Thoracic aorta (tissue), 2 donors: ENCODE results near the gene PHB1. TPM values are rescaled to one million over a fixed set of nuclear protein-coding genes. Genes with fewer than 3 reads are reported as not detected.
"Not testable (repeated sequence)": the region's sequence is repeated elsewhere in the genome, so short reads cannot be mapped to it uniquely, and the experiment has no call there.

ENCODE experiments used
- ATAC-seq: fragments of 150-250 bp; one replicate; pipeline ENCODE4 v1.8.0; 2017; ENCODE audit warnings: low read depth; ENCODE audit not compliant: insufficient number of reproducible peaks, low FRiP score
- DNase-seq: peaks from one replicate; pipeline ENCODE4 v3.0.0-alpha.2; 2020; ENCODE audit warnings: low spot score
- H3K27ac ChIP-seq, 2 donors: fragments of 200-600 bp; sonication (generic); 1 replicate in 1 of 2; 2 replicates in 1 of 2; pipeline ENCODE4 v1.5.1; 2016; ENCODE audit warnings: mild to moderate bottlenecking in 2 of 2, moderate library complexity in 2 of 2
- H3K27me3 ChIP-seq: fragments of 200-600 bp; sonication (generic); replicated peaks from 2 replicates; pipeline ENCODE4 v1.6.0; 2016; ENCODE audit warnings: mild to moderate bottlenecking; ENCODE audit not compliant: insufficient read depth
- H3K36me3 ChIP-seq: fragments of 200-600 bp; sonication (generic); one replicate; pipeline ENCODE4 v1.5.1; 2016
- H3K4me1 ChIP-seq, 2 donors: fragments of 200-600 bp; sonication (generic); 1 replicate in 1 of 2; 2 replicates in 1 of 2; pipeline versions ENCODE4 v1.5.1 to v1.6.0; 2016; ENCODE audit warnings: low read depth in 2 of 2, mild to moderate bottlenecking in 1 of 2; ENCODE audit not compliant: control insufficient read depth in 1 of 2
- H3K4me3 ChIP-seq: fragments of 200-600 bp; sonication (generic); 2 replicates; pipeline ENCODE4 v1.5.1; 2016; ENCODE audit warnings: mild to moderate bottlenecking
- H3K9me3 ChIP-seq: fragments of 200-600 bp; sonication (generic); 2 replicates; pipeline ENCODE4 v1.5.1; 2016
- total RNA-seq, 2 donors: library from RNA; depleted of rRNA; stranded (reverse); fragments of >200 nt; gene quantifications; one replicate each; pipeline versions ENCODE4 v1.1.0 to v1.2.3, GENCODE V29; 2016
- TF ChIP-seq, protein P1 (sequence below): fragments of 200-600 bp; sonication (generic); IDR thresholded peaks from one replicate; pipeline ENCODE4 v1.5.1; 2019; ENCODE audit warnings: antibody characterized with exemption

Gene PHB1
- total RNA-seq, 2 donors from 2014 or later, result 34.4 to 55.6 TPM

DNA sequence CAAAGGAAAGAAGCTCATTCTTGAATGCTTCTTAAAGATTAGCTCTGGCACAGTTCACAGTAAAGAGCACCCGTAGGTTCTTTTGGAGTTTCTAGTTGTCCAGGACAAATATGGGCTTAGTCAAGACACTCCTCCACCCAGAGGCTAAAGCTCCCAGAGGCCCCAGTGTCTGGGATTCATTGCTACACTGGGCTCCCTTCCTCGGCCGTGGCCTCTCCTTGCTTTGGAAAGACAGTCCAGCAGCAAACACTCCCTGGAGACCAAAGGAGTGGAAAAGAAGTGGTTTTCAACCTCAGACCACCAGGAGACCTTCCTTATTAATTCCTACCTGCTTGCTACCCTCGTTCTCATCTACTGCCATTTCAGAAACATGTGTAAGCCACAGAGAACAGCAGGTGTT lies 17.1 kb downstream of the PHB1 start:
- no peaks in the 10 kb centered on the region for H3K27me3 ChIP-seq
- TF ChIP-seq, protein P1, sequence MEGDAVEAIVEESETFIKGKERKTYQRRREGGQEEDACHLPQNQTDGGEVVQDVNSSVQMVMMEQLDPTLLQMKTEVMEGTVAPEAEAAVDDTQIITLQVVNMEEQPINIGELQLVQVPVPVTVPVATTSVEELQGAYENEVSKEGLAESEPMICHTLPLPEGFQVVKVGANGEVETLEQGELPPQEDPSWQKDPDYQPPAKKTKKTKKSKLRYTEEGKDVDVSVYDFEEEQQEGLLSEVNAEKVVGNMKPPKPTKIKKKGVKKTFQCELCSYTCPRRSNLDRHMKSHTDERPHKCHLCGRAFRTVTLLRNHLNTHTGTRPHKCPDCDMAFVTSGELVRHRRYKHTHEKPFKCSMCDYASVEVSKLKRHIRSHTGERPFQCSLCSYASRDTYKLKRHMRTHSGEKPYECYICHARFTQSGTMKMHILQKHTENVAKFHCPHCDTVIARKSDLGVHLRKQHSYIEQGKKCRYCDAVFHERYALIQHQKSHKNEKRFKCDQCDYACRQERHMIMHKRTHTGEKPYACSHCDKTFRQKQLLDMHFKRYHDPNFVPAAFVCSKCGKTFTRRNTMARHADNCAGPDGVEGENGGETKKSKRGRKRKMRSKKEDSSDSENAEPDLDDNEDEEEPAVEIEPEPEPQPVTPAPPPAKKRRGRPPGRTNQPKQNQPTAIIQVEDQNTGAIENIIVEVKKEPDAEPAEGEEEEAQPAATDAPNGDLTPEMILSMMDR, result no peak
- ATAC-seq (no peak), DNase-seq (no peak)
- H3K27ac ChIP-seq, result no peak overlapping the region
- no peaks in the 10 kb centered on the region for H3K36me3 ChIP-seq
- H3K4me1 ChIP-seq, result peaks cover 0 to 5% of the 10 kb centered on the region in 2 donors
- H3K4me3 ChIP-seq, result no peak overlapping the region
- H3K9me3 ChIP-seq, result no peaks in the 10 kb centered on the region

DNA sequence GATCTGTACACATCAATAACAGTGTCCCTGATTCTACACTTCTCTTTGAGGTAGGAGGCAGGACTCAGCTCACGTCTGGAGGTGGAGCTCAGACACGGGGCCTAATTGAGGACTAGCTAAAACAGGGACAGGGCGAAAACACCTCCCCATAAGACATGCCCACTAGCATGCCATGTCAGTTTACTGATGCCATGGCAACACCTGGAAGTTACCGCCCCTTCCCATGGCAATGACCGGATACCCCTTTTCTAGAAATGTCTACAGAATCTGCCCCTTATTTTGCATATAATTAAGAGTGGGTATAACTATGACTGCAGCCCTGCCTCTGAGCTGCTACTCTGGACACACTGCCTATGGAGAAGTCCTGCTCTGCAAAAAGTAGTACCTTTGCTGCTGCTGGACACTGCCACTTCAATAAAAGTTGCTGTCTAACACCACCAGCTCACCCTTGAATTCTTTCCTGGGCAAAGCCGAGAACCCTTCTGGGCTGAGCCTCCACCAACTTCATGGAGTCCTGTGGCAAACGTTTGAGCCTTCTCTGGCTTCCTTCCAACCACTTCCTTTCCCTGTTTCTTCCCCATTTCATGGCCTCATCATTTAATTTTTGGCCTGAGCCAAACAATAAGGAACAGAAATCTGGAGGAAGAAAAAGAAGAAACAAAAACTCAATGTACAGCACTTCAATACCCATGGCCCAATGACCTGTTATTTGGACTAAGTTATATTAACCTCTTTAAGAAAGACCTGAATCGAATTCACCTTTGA lies 21.0 kb downstream of the PHB1 start:
- H3K9me3 ChIP-seq, result no peaks in the 10 kb centered on the region
- no peak for DNase-seq
- no peak for ATAC-seq
- H3K4me3 ChIP-seq, result no peak overlapping the region
- TF ChIP-seq, protein P1, result no peak
- H3K4me1 ChIP-seq, result peaks cover 3 to 5% of the 10 kb centered on the region in 2 donors
- no peak overlapping the region for H3K27ac ChIP-seq
- H3K36me3 ChIP-seq, result no peaks in the 10 kb centered on the region
- no peaks in the 10 kb centered on the region for H3K27me3 ChIP-seq

DNA sequence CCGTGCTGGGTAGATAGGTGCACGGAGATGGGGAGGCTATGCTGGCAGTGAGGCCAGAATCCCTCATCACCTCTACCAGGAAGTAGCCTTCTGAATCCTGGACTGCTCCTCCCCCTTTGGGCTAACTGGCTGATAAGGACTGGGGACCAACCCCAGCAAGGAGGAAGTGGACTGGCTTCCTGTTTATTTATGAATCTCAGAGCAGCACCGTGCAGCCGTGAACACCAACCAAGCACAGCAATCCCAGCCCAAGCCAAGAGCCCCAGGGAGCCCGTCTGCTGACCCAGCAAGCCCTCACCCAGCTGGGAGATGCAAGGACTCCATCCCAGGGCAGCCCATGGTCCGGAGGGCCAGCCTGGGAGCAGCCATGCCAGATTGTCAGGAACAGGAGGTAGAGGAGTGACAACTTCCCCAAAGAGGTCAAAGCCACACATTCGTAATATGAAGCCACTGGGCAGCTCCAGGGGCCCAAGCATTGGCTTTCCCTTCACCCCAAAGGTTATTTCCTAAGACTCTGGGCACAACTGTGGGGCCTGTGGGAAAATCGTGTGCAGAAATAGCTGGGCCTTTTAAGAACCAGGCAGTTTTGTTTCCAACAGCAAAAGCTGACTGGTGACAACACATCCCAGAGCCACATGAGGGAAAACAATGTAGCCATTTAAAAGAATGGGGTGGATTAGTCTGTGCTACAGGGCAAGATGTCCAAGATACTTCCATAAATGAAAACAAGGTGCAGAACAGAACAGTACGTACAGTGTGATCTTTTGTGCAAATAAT lies 23.9 kb downstream of the PHB1 start:
- no peak for ATAC-seq

DNA sequence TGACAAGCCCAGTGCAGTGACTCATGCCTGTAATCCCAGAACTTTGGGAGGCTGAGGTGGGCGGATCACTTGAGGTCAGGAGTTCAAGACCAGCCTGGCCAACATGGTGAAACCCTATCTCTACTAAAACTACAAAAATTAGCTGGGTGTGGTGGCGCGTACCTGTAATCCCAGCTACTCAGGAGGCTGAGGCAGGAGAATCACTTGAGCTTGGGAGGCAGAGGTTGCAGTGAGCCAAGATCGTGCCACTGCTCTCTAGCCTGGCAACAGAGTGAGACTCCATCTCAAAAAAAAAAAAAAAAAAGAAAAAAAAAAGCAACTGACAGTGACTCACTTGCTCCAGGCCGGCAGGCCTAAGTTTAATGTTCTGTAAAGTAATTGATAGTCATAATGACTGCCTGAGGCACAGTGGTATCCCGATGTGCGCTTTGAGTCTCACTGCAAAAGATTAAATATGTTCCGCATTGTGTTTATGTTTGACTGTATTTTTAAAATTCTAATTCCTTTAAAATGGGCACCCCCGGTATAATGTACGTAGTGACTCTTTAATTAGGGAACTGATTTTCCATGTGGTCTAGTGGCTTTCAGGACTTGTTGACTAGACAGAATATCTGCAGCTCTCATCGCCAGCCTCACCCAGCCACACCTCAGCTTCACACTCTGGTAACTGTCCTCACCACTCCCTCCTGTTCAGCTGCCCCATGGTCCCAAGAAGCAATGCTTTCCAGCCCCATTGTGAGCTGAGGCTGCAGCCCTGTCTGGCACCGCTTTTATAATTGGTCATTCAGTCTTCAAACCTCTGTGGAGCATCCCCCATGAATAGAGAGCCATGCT lies 25.0 kb downstream of the PHB1 start:
- H3K4me1 ChIP-seq, ATAC-seq, H3K27ac ChIP-seq, DNase-seq, H3K36me3 ChIP-seq, H3K4me3 ChIP-seq, H3K9me3 ChIP-seq, H3K27me3 ChIP-seq: not testable (repeated sequence)

More for the DNA sequence above, 23.9 kb downstream of the PHB1 start:
- DNase-seq, result no peak
- TF ChIP-seq, protein P1, result no peak
- Histone ChIP-seq H3K36me3 (no peaks in the 10 kb centered on the region), H3K4me1 (peaks cover 3 to 5% of the 10 kb centered on the region in 2 donors), H3K9me3 (no peaks in the 10 kb centered on the region), H3K27ac (peak overlapping the region in 1 of 2 donors; percentile 46), H3K27me3 (no peaks in the 10 kb centered on the region), H3K4me3 (peak overlapping the region; percentile 39)

DNA sequence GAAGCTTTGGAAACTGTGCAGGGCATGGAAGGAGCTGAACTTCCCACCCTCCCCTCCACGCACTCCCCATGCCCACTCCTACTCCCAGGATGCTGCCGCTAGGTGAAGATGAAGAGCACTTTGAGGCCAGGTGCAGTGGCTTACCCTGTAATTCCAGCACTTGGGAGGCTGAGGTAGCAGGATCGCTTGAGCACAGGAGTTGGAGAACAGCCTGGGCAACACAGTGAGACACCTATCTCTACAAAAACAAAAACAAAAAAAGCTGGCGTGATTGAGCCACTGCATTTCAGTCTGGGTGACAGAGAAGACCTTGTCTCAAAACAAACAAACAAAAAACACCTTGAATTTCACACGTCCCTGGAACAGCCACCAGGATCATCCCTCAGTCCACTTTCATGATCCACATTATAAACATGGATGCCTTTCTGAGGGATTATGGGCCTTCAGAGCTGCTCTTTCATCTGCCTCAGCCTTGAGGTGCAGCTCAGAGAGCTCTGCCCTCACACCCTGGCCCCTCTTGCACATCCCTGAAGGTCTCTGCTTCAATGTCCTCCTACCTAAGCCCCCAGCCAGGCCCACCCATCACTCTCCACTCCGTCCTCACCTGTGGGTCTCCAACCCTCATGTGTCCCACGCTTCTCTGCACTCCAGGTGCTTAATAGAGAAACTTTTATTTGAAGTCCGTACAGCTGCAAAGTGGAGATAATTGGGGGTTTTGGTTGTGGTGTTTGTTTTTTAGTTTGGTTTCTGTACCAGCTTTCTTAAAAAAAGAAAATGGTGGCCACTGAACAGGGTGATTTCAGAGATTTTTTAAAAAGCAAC lies 25.8 kb downstream of the PHB1 start:
- Histone ChIP-seq H3K36me3 (no peaks in the 10 kb centered on the region), H3K9me3 (no peaks in the 10 kb centered on the region), H3K27ac (no peak overlapping the region), H3K4me1 (peaks cover 0 to 3% of the 10 kb centered on the region in 2 donors), H3K27me3 (no peaks in the 10 kb centered on the region), H3K4me3 (no peak overlapping the region)
- no peak for ATAC-seq
- TF ChIP-seq, protein P1, result no peak
- DNase-seq, result no peak
